ENCODE measurements around the gene L3MBTL4.

- no peak for TF ChIP-seq EZH2 (IDR thresholded peaks at IDR 0.05; ENCODE audit: low read depth)
- no peak for TF ChIP-seq CTCF (conservative IDR thresholded peaks at IDR 0.05)
Observed at GRCh38 chr18:5942591-5942990, 472.1 kb downstream of the L3MBTL4 start.
